MM.1S (cell line): ENCODE measurements around the gene SLC12A2.

ENCODE experiments used
- EZH2 ChIP-seq: fragments of 300-600 bp; sonication (generic); optimal IDR thresholded peaks from 2 replicates; pipeline ENCODE3; 2017; ENCODE audit warnings: low read depth, mild to moderate bottlenecking, antibody characterized with exemption, low read length, mixed read lengths
- EZH2phosphoT487 ChIP-seq: fragments of 300-600 bp; sonication (generic); IDR thresholded peaks from 2 replicates; pipeline ENCODE4 v1.6.1; 2018; ENCODE audit warnings: antibody characterized with exemption, low read length
- TF ChIP-seq, protein P1 (sequence below): fragments of 300-600 bp; sonication (generic); IDR thresholded peaks from 2 replicates; pipeline ENCODE4 v1.5.1; 2016; ENCODE audit warnings: antibody characterized with exemption, low read length, mixed read lengths

DNA sequence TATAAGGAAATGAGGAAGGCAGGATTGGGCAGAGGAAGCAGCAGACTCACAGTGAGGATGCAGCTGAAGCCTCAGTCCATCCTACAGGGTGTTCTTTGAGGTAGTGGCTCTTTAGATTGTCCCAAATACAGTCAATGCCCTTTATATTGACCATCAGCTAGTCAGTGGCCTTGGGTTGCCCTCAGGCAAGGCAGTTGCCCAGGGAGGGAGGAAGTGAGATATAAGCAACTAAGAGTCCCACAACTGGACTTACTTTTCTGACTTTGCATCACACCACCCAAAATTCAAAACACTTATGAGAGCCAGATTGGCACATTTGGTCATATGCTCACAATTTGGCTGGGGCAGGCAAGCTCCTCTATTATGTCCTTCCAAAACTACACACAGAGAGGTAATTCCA is 9.4 kb upstream of the SLC12A2 start:
- TF ChIP-seq, protein P1, sequence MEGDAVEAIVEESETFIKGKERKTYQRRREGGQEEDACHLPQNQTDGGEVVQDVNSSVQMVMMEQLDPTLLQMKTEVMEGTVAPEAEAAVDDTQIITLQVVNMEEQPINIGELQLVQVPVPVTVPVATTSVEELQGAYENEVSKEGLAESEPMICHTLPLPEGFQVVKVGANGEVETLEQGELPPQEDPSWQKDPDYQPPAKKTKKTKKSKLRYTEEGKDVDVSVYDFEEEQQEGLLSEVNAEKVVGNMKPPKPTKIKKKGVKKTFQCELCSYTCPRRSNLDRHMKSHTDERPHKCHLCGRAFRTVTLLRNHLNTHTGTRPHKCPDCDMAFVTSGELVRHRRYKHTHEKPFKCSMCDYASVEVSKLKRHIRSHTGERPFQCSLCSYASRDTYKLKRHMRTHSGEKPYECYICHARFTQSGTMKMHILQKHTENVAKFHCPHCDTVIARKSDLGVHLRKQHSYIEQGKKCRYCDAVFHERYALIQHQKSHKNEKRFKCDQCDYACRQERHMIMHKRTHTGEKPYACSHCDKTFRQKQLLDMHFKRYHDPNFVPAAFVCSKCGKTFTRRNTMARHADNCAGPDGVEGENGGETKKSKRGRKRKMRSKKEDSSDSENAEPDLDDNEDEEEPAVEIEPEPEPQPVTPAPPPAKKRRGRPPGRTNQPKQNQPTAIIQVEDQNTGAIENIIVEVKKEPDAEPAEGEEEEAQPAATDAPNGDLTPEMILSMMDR: no peak
- TF ChIP-seq EZH2phosphoT487 (no peak), EZH2 (no peak)
